C4-2B (cell line): ENCODE data around the gene OARD1.

Experiments
- CTCF ChIP-seq: fragments of 450-650 bp; conservative IDR thresholded peaks from 2 replicates; pipeline ENCODE4 v1.5.1; 2017; ENCODE audit warnings: mild to moderate bottlenecking
- ZFX ChIP-seq: fragments of 450-650 bp; IDR thresholded peaks from 2 replicates; pipeline ENCODE4 v1.6.1; 2017

- no peak for TF ChIP-seq CTCF
- no peak for TF ChIP-seq ZFX
Measured at GRCh38 chr6:41080621-41081020, 8.5 kb upstream of the OARD1 start.
